Measurements from ENCODE around the gene KIRREL2.

DNA sequence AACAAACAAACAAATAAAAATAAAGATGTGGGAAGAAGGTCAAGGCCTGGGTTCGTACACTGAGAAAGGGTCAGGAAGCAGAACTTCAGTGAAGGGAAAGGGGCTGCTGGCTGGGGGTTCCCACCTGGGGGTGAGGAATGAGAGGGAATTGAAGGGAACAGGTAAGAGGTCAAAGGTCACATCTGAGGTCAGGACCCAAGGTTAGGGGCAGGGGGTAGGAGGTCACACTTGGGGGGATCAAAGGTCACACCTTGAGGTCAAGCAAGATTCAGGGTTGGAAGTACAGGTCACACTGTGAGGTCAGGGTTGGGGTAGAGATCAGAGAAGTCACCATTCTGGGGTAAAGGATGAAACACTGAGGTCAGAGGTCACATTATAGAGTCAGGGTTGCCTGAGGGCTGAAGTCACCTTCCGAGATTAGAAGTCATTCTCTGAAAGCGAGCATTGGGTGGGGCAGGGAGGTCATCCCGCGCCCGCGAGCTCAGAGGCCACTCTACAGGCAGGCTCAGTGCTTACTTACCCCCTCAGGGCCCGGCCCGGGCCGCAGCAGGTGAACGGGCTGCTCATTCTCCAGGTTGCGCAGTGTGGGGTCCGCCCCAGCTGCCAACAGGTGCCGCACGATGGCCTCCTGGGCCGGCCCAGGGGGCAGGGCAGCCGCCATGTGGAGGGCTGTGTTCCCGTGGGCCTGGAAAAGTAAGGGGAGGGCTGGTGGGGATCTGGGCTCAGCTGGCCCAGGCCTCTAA is 32.8 kb downstream of the KIRREL2 start:
- TF ChIP-seq POLR2A (IDR thresholded peaks at IDR 0.05) (no peak), CTCF (IDR thresholded peaks at IDR 0.05) (no peak)
